GM21526 (cell line): ENCODE results near the gene SFTPA1.
"Not testable (repeated sequence)": the region's sequence is repeated elsewhere in the genome, so short reads cannot be mapped to it uniquely, and the experiment has no call there.

ENCODE experiments used
- ATAC-seq: cut with Tn5 transposase; IDR thresholded peaks from one replicate; pipeline ENCODE4 v1.9.1; 2021; ENCODE audit warnings: moderate library complexity; ENCODE audit not compliant: unreplicated experiment, low FRiP score

The SFTPA1 gene

DNA sequence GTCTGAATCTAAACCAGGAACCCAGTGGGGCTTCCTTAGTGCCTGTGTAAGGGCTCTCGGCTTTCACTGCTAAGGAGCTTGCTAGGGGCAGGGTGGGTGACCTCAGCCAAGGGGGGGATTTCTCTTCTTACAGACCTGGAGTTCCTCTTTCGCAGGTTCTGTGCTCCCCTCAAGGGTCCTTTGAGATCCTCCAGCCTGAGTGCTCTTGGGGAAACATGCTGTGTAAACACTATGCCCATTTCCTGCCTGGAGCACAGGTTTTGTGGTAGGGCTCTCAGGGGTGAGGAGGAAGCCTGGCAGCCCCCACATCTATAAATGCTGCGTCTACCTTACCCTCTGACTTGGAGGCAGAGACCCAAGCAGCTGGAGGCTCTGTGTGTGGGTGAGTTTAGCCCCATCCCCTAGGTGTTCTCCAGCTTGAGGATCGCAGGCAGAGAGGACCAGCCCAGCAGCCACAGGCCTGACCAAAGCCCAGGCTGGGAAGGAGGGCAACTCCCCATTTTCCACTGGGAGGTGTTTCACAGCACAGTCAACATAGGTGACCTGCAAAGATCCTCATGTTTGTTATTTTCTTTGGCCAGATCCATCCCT lies at the start of gene SFTPA1:
TSS of gene SFTPA1 (plus strand) at position 339 of the 591 bp plus-strand sequence. CDS start 887 bp downstream, outside the sequence.
- ATAC-seq, result no peak

DNA sequence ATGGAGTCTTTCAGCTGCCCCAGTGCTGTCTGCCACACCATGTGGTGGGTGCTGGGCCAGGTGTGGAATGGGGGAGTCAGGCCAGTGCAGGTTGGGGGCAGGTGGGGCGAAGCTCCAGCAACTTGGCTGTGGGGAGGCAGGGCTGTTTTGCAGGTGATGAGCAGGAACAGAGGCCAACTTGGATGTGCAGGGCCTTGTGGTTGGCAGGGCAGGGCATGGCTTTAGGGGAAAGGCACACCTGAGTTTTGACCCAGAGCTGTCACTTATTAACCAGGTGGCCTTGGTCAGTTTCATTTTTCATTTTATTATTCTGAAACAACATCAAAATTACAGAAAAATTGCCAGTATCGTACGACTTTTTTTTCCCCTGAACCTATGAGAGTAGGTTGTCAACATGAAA lies 49.5 kb upstream of the SFTPA1 start:
- ATAC-seq, result no peak

DNA sequence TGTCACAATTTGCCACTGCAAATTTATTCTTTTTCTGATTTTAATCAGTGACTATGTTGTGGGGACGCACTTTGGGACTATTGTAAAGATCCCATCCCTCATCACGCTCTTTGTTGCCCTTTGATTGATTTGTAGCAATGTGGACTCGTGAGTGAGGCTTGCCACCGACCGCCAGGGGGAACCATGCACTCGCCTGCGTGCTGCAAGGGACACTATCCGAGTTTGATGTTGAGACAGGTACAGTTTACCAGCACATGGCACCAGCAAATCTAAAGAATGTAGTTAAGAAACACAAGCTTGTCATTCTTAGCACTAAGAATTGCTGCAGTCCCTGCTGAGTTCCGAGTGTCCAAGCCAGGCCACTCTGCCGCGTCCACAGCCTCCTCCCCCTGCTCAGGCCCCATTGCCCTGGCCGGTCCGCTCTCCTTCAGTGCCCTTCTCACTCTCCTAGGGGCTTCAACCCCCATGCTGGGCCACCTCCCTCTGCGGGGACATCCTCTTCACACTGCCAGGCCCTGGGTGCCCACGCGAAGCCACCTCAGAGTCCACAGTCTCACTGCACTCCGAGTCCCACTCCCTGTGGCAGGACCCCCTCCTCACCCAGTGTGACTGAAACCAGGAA lies 48.5 kb upstream of the SFTPA1 start:
- peak; percentile 76 for ATAC-seq

DNA sequence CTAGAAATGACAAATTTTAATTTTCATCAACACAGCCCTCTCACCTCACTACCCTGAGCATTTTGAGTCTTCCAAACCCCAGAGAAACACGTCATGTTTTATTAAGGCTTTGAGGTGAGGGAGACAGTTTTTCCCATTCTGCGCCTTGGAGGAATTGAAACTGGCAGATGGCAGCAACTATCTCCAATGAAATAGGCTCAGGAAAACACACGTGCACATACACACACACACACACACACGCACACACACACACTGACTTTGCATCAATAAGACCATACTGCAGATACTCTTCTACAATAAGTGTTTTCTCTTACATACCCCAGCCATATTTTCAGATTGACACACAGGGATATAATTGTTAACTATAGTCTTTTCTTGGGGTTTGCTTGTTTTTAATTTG lies 47.3 kb upstream of the SFTPA1 start:
- ATAC-seq, result no peak

DNA sequence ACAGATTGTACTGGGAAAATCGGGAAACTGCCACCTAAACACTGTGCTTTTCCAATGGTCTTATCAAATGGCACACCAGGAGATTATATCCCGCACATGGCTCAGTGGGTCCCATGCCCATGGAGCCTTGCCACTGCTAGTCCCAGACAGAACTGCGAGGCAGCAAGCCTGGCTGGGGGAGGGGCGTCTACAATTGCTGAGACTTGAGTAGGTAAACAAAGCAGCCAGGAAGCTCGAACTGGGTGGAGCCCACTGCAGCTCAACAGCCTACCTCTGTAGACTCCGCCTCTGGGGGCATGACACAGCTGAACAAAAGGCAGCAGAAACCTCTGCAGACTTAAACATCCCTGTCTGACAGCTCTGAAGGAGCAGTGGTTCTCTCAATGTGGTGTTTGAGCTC lies 40.1 kb upstream of the SFTPA1 start:
- not testable (repeated sequence) for ATAC-seq

DNA sequence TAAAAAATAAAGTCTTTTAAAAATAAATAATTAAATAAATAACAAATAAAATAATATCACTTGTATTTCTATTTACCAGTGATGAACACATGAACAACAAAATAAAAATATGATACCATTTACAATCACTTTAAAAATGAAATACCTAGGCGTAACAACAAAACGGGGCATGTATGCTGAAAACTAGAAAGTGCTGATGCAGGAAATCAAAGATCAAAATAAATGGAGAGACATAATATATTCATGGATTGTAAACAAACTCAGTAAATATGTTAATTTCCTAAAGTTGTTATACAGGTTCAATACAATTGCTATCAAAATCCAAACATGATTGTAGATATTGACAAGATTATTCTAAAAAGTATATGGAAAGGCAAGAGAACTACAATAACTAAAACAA lies 31.4 kb upstream of the SFTPA1 start:
- ATAC-seq, result no peak

DNA sequence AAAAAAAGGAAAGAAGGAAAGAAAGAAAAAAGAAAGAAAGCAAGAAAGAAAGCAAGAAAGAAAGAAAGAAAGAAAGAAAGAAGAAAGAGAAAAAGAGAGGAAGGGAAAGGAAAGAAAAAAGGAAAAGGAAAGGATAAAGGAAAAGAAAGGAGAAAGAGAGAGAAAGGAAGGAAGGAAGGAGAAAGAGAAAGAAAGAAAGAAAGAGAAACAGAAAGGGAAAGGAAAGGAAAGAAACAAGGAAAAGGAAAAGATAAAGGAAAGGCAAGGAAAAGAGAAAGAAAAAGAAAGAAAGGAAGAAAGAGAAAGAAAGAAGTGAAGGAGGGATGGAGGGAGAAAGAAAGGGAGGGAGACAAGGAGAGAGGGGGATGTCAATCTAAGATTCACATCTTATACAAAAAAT lies 29.7 kb upstream of the SFTPA1 start:
- ATAC-seq, result no peak

DNA sequence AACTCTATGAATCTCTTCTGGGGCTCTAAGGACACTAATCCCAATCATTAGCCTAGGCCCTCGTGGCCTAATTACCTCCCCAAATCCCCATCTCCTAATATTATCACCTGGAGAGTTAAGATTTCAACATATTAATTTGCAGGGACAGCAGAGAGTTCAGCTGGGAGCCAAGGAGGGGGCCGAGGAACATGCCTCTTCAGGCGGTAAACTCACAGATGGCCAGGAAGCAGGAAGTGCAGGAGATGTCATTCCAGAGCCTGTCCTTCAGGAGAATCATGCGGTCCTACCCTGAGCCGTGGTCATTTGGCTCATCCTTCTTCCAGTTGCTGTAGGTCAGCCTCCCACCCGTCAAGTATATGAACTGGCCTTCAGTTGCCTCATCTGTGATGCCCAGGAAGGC lies 28.6 kb upstream of the SFTPA1 start:
- ATAC-seq, result no peak

DNA sequence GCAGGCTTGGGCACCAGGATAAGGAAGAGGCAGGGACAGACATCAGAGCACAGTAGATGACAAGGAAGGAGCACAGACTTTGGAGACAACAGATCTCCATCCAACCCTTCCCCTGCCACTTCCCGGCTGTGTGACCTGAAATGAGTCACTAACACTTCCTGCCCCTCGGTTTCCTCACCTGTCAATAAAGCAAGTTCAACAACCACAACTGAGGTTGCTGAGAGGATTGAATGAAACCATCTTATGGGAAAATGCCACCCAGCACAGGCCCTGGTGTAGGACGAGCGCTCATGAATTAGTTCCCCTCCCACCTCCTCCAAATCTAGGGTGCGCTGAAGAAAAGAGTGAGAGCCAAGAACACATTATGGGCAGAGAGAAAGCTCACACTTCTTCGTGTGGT lies 27.8 kb upstream of the SFTPA1 start:
- ATAC-seq, result not testable (repeated sequence)

DNA sequence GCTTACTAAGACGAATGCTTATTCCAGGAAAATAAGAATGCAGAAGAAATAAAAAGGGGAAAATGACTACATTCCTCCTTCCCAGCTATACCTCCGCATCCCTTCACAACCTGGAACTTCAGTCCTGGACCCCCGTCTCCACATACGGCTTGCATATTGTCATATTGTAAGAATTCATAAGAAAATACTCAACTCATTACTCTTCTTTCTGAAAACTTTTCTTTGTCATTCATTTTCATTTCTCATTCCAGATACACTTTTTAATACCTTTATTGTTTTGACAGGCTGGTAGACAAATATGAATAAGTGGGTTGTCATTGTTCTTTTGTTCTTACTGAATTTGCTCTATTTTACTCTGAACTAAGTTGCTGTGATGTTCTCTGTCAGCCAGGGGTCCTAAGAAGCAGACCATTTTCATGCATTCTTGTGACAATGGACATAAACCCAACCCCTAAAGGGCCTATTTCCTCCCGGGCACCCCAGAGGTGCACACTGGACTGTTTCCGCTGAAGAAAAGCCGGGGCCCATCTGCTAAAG lies 27.2 kb upstream of the SFTPA1 start:
- no peak for ATAC-seq

DNA sequence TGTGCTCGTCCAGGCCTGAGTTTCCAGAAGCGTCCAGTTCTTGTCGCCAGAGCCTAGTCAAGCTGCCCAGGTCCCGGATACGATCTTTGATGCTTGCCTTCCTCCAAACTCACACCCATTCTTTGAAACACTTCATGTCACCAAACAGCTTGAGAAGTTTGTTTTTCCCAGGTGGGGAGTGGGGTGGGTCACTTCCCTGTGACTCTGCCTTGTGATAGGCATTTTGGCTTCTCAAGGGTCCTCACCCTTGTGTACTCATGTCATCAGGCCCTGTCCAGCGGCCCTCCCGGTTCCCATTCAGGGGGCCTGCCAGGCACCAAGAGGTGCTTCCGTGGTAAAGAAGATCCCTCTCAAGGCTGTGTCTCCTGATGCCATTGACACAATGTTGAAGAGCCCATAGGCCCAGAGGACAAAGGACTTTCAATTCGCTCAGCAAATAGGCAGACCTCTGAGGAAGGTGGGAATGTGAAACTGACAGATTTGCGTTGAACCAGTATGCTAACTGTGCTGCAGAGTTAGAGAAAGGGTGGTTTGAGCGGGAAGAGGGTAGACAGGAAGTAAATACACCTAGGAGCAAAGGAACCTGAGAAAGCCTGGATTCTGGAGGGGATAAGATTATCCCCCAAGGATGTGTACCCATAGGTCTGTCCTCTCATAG lies 24.7 kb upstream of the SFTPA1 start:
- ATAC-seq, result no peak

DNA sequence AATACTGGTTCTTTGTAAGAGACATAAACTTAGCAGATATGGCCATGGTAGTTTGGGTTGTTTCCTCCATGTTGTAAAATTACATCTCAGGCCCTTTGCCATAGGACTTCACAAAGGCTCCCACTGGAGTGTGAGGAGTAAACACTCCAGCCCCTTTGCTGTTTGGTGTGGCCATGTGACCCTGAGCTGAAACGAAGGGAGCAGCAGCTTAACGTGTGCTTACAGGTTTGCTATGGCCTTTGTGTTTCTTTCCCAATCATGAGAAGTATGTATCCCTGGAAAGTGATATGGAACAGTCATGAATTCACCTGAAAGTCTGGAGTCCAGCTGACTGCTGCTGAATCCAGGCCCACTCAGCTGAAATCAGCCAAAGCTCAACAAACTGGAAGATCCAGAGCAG lies 23.8 kb upstream of the SFTPA1 start:
- ATAC-seq, result no peak

DNA sequence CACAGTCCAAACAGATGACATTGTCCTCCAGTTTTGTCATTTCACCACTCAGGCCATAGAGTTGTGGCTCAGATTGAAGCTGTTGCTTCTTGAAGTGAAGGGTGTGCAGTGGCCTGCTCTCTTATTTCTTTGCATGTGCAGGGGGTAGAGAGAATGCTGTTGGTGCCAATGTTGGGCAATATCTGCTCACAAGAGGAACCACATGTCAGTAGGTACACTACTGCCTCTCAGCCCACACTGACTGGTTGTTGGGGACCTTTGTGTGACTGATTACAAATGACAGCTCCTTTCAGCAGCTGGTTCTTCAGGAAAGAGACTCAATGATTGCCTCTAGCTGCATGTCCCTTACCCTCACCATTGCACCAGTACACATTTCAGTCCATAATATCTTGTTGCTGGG lies 21.9 kb upstream of the SFTPA1 start:
- ATAC-seq, result no peak

DNA sequence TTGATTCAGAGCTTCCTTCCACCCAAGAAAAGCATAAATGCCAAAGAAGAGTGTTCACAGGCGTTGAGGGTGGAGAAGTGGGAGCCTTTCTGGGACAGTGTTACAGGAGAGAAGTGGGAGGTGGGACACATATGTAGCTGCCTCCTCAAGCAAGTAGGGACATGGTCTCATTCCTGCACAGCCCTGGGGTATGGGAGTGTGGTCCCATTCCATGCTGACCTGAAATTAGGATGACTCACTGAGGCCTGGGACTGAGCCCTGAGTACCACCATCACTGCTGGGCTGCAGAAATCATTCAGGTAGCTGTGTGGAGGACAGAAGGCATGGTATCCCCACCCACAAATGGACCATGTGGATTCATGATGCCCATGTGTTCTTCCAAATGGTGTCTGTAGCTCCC lies 17.4 kb upstream of the SFTPA1 start:
- no peak for ATAC-seq

DNA sequence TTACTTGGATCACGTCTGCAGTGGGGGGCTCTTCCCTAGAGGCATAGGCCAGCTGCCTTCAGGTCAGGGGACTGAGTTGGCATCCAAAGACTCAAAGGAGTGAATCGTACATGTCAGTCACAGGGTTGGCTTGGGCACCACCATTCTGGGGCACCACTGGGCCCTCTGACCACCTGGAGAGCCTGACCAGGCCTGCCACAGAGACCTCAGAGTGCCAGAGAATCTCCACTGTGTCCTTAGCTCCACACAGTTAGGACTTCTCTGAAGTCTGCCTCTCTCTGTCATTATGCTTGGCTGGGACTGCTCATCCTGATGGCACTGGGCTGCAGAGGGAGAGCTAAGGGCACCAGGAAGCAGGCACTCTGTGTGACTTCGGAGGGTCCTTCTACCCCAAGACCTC lies 16.2 kb upstream of the SFTPA1 start:
- ATAC-seq, result not testable (repeated sequence)

DNA sequence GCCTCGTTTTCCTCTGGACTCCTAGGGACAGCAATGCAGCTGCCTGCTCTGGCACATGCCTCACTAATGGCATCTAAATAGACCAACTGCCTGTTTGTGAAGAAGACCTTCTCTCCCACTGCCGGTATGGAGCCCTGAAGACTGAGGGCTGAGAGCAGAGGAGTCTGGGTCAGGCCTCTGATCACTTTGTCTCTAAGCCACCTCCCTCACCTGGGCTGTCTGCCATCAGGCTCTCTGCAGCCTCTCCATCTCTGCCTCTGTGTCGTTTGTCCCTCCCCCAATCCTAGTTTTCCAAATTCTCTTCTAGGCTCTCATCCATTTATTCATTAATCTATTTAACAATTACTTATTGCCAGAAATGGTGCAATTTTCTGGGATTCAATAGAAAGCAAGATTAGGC lies 15.2 kb upstream of the SFTPA1 start:
- ATAC-seq, result no peak

DNA sequence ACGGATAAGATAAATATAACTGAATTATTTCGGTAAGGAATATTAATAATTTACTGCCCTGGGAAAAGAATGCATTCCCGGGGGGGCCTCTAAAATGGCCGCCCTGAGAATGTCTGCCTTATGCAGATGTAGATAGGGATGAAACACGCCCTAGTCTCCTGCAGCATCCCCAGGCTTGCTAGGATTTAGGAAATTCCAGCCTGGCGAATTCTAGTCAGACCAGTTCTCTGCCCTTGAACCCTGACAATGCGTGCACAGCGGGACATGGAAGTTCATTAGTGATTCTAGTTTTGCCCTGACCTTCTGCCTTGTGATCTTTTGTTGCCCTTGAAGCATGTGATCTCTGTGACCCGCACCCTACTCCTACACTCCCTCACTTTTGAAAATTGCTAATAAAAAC lies 11.1 kb upstream of the SFTPA1 start:
- ATAC-seq, result not testable (repeated sequence)

DNA sequence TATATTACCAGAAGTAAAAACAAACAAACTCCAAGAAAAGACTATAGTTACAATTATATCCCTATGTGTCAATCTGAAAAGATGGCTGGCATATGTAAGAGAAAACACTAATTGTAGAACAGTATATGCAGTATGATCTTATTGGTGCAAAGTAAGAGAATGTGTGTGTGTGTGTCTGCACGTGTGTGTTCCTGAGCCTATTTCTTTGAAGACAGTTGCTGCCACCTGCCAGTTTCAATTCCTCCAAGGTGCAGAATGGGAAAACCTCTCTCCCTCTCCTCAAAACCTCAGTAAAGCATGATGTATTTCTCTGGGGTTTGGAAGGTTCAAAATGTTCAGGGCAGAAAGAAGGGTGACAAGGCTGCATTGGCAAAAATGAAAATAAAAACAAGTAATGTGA lies 8.8 kb upstream of the SFTPA1 start:
- no peak for ATAC-seq

DNA sequence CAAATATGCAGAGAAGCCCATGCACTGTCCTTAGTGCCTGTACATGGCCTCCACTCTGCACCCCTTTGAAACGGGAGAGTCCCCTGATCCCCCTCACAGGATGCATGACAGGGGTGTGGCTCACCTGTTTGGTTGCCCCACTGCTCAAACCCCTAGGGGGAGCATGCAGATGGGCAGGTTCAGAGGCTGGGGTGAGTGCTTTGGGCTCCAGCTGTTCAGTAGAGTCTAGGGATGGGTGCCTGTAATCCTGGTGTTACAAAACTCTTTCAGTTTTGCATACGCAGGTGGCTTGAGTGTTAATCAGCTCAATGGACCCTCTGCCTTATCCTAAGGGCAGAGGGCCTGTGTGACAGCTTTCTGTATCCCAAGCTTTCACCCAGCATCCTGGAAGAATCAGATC lies 7.8 kb upstream of the SFTPA1 start:
- ATAC-seq, result no peak

DNA sequence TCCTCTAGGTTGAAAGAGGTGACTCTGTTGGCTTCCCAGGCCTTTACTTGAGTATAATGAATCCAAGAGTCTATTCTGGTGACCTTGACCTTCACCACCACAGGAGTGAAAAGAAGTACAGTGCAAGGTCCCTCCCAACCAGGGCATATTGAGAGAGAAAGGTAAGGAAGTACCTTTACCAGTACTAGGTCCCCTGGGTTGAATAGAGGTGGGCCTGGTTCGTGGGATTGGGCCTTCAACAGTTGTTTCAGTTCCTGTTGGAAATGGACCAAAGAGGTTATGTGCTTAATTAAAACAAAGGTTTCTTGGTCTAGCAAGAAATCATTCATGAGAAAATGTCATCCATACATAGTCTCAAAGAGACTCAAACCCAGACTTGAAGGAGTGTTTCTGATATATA lies 6.4 kb upstream of the SFTPA1 start:
- ATAC-seq, result no peak

DNA sequence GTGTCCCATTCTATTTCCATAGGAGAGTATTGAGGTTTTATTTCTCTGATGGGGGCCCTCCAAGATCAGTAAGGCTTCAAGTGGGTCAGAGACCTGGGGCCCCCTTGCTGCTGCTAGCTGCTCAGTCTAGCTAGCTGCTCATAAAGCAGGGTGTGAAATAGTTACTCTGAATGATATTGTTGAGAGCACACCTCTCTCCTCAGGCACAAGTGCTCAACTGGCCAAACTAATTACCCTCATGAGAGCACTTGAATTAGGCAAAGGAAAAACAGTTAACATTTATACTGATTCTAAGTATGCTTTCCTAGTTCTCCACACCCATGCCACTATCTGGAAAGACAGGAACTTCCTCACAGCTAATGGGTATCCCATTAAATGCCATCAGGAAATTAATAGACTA lies 5.4 kb upstream of the SFTPA1 start:
- no peak for ATAC-seq
